Lower lobe of right lung (tissue), 2 donors: ENCODE measurements around the gene INTS14. TPM values are rescaled to one million over a fixed set of nuclear protein-coding genes. Genes with fewer than 3 reads are reported as not detected.
A peak's percentile ranks its signal among the peaks of the same experiment; 100 is the strongest.

Experiments used
- ATAC-seq, 2 donors: fragments of 200-7000 bp; cut with Tn5 transposase; one replicate each; pipeline ENCODE4 v1.9.1; 2020 to 2022; ENCODE audit warnings: mild to moderate bottlenecking in 2 of 2, moderate library complexity in 2 of 2
- DNase-seq: peaks from one replicate; pipeline ENCODE4 v3.0.0-alpha.2; 2020
- H3K27ac ChIP-seq: fragments of 200-600 bp; one replicate; pipeline ENCODE4 v1.8.0; 2022
- H3K27me3 ChIP-seq: fragments of 200-600 bp; one replicate; pipeline ENCODE4 v1.8.0; 2022; ENCODE audit warnings: low read depth
- H3K36me3 ChIP-seq: fragments of 200-600 bp; one replicate; pipeline ENCODE4 v1.8.0; 2022; ENCODE audit warnings: mild to moderate bottlenecking
- H3K4me1 ChIP-seq: fragments of 200-600 bp; one replicate; pipeline ENCODE4 v1.8.0; 2022
- H3K4me3 ChIP-seq: fragments of 200-600 bp; one replicate; pipeline ENCODE4 v1.8.0; 2022; ENCODE audit warnings: mild to moderate bottlenecking
- H3K9me3 ChIP-seq: fragments of 200-600 bp; one replicate; pipeline ENCODE4 v1.8.0; 2022
- intact Hi-C: fragments of 100-400 bp; cut with DNase I; formaldehyde crosslinking; loops from one replicate; pipeline ENCODE4 v1.11.0; 2022
- total RNA-seq: library from RNA; stranded (reverse); fragmentation: NEBNext Ultra II Directional; extraction: Animal tissue kit (Norgen Biotek cat#: 25700); gene quantifications from one replicate; pipeline ENCODE4 v1.2.1, GENCODE V29; 2021
- TF ChIP-seq, protein P1 (sequence below): fragments of 200-600 bp; IDR thresholded peaks from one replicate; pipeline ENCODE4 v1.8.0; 2022; ENCODE audit warnings: antibody characterized with exemption, mild to moderate bottlenecking
- donor health status: DM: no; HTN: yes; CAD: no; lungs with severe emphysema.

The INTS14 gene
- total RNA-seq, 1 donor from 2014 or later, result 27.1 TPM

DNA sequence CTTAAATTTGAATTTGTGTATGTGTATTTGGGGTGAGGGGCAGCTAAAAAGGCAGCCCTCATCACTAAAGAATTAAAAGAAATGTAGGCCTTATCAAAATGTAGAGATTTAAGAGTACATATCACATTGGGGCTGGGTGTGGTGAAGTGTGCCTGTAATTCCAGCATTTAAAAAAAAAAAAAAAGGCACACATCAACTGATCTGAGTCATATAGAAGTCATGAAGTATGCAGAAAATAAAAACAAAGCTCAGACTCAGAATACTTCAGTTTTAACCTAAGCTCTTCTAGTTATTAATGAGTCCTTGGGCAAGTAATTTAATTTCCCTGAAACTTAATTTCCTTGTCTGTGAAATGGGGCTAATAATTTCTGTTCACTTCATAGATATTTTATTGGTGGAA lies 42.4 kb upstream of the INTS14 start:
- DNase-seq (no peak), ATAC-seq (no peak)
- H3K4me3 ChIP-seq, result no peak overlapping the region
- H3K36me3 ChIP-seq, result peaks cover 65% of the 10 kb centered on the region
- no peaks in the 10 kb centered on the region for H3K4me1 ChIP-seq
- intact Hi-C loops, result no loop called here
- H3K27me3 ChIP-seq, result no peaks in the 10 kb centered on the region
- no peak overlapping the region for H3K27ac ChIP-seq
- TF ChIP-seq, protein P1, sequence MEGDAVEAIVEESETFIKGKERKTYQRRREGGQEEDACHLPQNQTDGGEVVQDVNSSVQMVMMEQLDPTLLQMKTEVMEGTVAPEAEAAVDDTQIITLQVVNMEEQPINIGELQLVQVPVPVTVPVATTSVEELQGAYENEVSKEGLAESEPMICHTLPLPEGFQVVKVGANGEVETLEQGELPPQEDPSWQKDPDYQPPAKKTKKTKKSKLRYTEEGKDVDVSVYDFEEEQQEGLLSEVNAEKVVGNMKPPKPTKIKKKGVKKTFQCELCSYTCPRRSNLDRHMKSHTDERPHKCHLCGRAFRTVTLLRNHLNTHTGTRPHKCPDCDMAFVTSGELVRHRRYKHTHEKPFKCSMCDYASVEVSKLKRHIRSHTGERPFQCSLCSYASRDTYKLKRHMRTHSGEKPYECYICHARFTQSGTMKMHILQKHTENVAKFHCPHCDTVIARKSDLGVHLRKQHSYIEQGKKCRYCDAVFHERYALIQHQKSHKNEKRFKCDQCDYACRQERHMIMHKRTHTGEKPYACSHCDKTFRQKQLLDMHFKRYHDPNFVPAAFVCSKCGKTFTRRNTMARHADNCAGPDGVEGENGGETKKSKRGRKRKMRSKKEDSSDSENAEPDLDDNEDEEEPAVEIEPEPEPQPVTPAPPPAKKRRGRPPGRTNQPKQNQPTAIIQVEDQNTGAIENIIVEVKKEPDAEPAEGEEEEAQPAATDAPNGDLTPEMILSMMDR, result no peak
- H3K9me3 ChIP-seq, result no peaks in the 10 kb centered on the region

DNA sequence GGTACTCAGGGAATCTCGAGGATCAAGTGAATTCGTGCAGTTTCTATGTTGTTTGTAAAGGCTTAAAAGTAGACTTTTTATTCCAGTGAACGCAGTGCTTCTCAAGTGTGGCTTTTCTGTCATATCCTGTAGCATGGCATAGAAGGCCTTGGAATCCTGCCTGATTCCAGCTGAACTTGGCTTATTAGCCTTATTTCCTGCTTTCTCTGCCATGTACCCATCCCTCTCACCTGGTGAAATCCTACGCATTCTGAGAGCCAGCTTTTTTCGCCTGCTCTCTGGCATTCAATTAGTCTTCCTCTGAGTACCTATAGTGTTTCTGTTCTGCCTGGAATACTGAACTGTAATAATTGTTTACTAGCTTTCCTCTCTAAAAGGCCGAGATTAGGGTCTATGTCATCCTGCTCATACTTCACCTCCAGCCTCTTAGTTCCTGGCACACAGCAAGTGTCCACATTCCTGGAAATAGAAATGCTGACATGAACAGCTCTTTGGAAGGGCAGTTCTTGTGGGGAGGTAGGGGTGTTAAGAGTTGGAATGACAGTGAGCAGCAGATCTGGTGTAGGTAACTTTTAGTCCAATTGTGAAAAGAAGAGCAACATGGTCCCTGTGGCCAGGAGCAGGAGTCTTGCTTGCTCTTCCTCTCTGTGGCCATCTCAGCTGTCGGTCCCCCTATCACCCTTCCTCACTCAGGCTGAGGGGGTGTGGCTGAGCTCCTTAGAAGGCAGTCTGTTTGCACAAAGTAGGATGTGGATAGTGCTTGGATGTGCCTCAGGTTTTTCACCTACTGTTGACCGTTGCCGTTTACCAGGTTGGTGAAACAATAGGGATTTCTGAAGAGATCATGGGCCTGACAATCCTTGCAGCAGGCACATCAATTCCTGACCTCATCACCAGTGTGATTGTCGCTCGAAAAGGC lies 41.2 kb upstream of the INTS14 start:
- intact Hi-C loops, result no loop called here
- Histone ChIP-seq H3K4me1 (no peaks in the 10 kb centered on the region), H3K4me3 (no peak overlapping the region), H3K9me3 (no peaks in the 10 kb centered on the region), H3K27ac (no peak overlapping the region), H3K27me3 (no peaks in the 10 kb centered on the region), H3K36me3 (peaks cover 52% of the 10 kb centered on the region)
- ATAC-seq (peak; percentile 25 to 48), DNase-seq (no peak)
- TF ChIP-seq, protein P1, result no peak

DNA sequence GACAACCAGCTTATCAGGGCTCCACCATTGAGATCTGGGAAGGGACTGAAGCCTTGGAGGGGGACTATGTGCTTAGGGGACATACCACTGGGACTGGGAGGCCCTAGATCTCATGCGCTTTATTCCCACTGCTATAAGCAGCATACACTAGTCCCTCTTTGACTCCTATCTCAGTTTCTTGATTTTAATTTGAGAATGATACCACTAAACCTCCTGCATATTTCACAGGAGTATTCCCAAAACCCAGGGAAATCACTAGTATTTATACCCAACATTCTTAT lies 40.1 kb upstream of the INTS14 start:
- no peak for ATAC-seq
- TF ChIP-seq, protein P1, result no peak

DNA sequence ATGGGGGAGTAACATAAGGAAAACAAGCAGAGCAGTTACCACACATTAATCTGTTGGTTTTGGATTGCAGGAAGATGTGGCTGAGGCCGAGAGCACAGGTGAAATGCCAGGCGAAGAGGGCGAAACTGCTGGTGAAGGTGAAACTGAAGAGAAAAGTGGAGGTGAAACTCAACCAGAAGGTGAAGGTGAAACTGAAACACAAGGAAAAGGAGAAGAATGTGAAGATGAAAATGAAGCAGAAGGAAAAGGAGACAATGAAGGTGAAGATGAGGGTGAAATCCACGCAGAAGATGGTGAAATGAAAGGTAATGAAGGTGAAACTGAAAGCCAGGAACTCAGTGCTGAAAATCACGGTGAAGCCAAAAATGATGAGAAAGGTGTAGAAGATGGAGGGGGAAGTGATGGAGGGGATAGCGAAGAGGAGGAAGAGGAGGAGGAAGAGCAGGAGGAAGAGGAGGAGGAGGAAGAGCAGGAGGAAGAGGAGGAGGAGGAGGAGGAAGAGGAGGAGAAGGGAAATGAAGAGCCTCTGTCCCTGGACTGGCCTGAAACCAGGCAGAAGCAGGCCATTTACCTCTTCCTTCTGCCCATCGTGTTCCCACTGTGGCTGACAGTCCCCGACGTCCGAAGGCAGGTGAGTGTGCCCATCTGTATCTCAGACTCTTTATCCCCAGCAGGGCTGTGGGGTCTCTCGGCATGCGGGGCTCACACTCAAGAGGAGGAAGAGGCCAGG lies 39.5 kb upstream of the INTS14 start:
- Histone ChIP-seq H3K27ac (no peak overlapping the region), H3K4me1 (no peaks in the 10 kb centered on the region), H3K27me3 (no peaks in the 10 kb centered on the region), H3K9me3 (no peaks in the 10 kb centered on the region), H3K4me3 (no peak overlapping the region), H3K36me3 (peaks cover 37% of the 10 kb centered on the region)
- TF ChIP-seq, protein P1, result no peak
- ATAC-seq (no peak), DNase-seq (no peak)
- intact Hi-C loops, result no loop called here

More for the DNA sequence above, 40.1 kb upstream of the INTS14 start:
- Histone ChIP-seq H3K27ac (no peak overlapping the region), H3K27me3 (no peaks in the 10 kb centered on the region), H3K4me3 (no peak overlapping the region), H3K4me1 (no peaks in the 10 kb centered on the region), H3K9me3 (no peaks in the 10 kb centered on the region), H3K36me3 (peaks cover 42% of the 10 kb centered on the region)
- intact Hi-C loops, result no loop called here
- no peak for DNase-seq

DNA sequence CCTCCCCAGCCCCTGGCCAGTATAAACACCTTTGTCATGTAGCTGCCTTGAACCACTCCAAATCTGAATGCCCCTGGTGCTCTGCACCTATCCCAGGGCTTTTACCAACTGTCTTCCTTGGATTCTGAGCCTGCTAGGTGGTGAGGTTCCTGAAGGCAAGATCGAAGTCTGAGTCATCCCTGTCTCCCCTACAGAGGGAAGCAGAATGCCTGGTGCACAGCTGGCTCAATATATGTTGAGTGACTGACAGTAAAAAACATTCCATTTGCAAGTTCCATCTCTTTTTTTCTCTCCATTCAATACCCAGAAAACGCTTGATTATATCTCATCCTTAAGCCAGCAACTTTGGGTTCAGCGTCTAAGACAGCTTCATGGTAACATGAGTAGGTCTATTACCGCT lies 35.6 kb upstream of the INTS14 start:
- TF ChIP-seq, protein P1, result no peak
- no peak overlapping the region for H3K27ac ChIP-seq
- intact Hi-C loops, result no loop called here
- H3K4me3 ChIP-seq, result no peak overlapping the region
- ATAC-seq, result no peak
- no peaks in the 10 kb centered on the region for H3K9me3 ChIP-seq
- peaks cover 3% of the 10 kb centered on the region for H3K4me1 ChIP-seq
- DNase-seq, result no peak
- no peaks in the 10 kb centered on the region for H3K27me3 ChIP-seq
- H3K36me3 ChIP-seq, result peaks cover 4% of the 10 kb centered on the region
